Neural cell (in vitro differentiated cells): ENCODE measurements around the gene ESPNL. TPM values are rescaled to one million over a fixed set of nuclear protein-coding genes. Genes with fewer than 3 reads are reported as not detected.

ENCODE experiments used
- H2AFZ ChIP-seq: fragments of 200-600, 300-800 bp; sonication (generic), shearing (Covaris generic); 2 replicates; pipeline ENCODE4 v1.6.0; 2014; ENCODE audit warnings: low read depth, mild to moderate bottlenecking, antibody characterized with exemption, low read length, moderate library complexity
- H3F3A ChIP-seq: fragments of 200-600 bp; shearing (Covaris generic); 2 replicates; pipeline ENCODE4 v1.6.1; 2016; ENCODE audit warnings: mild to moderate bottlenecking, moderate library complexity, mixed read lengths, antibody characterized with exemption, low read length; ENCODE audit not compliant: insufficient read depth, poor library complexity, severe bottlenecking
- H3K27ac ChIP-seq: fragments of 200-600, 300-800 bp; sonication (generic), shearing (Covaris generic); 2 replicates; pipeline ENCODE4 v1.5.1; 2014; ENCODE audit warnings: mild to moderate bottlenecking, low read length, moderate library complexity
- H3K27me3 ChIP-seq: fragments of 300-800, 200-600 bp; sonication (generic), shearing (Covaris generic); 2 replicates; pipeline ENCODE4 v1.6.0; 2014; ENCODE audit warnings: mild to moderate bottlenecking, low read depth, low read length, moderate library complexity; ENCODE audit not compliant: insufficient read depth
- H3K36me3 ChIP-seq: fragments of 300-800, 200-600 bp; sonication (generic), shearing (Covaris generic); 2 replicates; pipeline ENCODE4 v1.5.1; 2014; ENCODE audit warnings: mild to moderate bottlenecking, antibody characterized with exemption, low read length, moderate library complexity; ENCODE audit not compliant: insufficient read depth
- H3K4me2 ChIP-seq: fragments of 300-800, 200-600 bp; sonication (generic), shearing (Covaris generic); 2 replicates; pipeline ENCODE4 v1.6.0; 2014; ENCODE audit warnings: mild to moderate bottlenecking, low read length
- H3K4me3 ChIP-seq: fragments of 300-800, 200-600 bp; sonication (generic), shearing (Covaris generic); 2 replicates; pipeline ENCODE4 v1.5.1; 2014; ENCODE audit warnings: mild to moderate bottlenecking, low read length, moderate library complexity
- H3K79me2 ChIP-seq: fragments of 200-600 bp; shearing (Covaris generic); replicated peaks from 2 replicates; pipeline ENCODE4 v1.6.0; 2014; ENCODE audit warnings: mild to moderate bottlenecking, low read length, moderate library complexity; ENCODE audit not compliant: insufficient read depth
- H3K9ac ChIP-seq: fragments of 300-800, 200-600 bp; sonication (generic), shearing (Covaris generic); 2 replicates; pipeline ENCODE4 v1.6.1; 2016; ENCODE audit warnings: mild to moderate bottlenecking, low read length, mixed read lengths
- H3K9me2 ChIP-seq: fragments of 200-600 bp; shearing (Covaris generic); 2 replicates; pipeline ENCODE4 v1.6.1; 2016; ENCODE audit warnings: mild to moderate bottlenecking, low read length, mixed read lengths; ENCODE audit not compliant: insufficient read depth
- H3K9me3 ChIP-seq: fragments of 200-600, 300-800 bp; sonication (generic), shearing (Covaris generic); 2 replicates; pipeline ENCODE4 v1.6.1; 2016; ENCODE audit warnings: mild to moderate bottlenecking, mixed run types, low read length, moderate library complexity, mixed read lengths
- H4K20me1 ChIP-seq: fragments of 200-600 bp; shearing (Covaris generic); 2 replicates; pipeline ENCODE4 v1.6.1; 2016; ENCODE audit warnings: mild to moderate bottlenecking, mixed run types; ENCODE audit not compliant: insufficient read depth
- EP300 ChIP-seq: fragments of 450-650 bp; conservative IDR thresholded peaks from 2 replicates; pipeline ENCODE4 v1.6.1; 2014; ENCODE audit warnings: antibody characterized with exemption, mild to moderate bottlenecking, moderate library complexity; ENCODE audit not compliant: poor library complexity, severe bottlenecking
- EZH2 ChIP-seq: fragments of 200-600, 300-800 bp; shearing (Covaris generic), sonication (generic); IDR thresholded peaks from 2 replicates; pipeline ENCODE4 v1.6.1; 2014; ENCODE audit warnings: antibody characterized with exemption, low read length, borderline replicate concordance, mild to moderate bottlenecking; ENCODE audit not compliant: insufficient read depth, poor library complexity, severe bottlenecking
- MXI1 ChIP-seq: fragments of 450-650 bp; conservative IDR thresholded peaks from 2 replicates; pipeline ENCODE4 v1.6.1; 2014; ENCODE audit warnings: antibody characterized with exemption, mild to moderate bottlenecking; ENCODE audit not compliant: poor library complexity, severe bottlenecking
- POLR2AphosphoS5 ChIP-seq: IDR thresholded peaks from 2 replicates; pipeline ENCODE4 v1.6.1; 2012
- RAD21 ChIP-seq: fragments of 450-650 bp; conservative IDR thresholded peaks from 2 replicates; pipeline ENCODE4 v1.6.1; 2014; ENCODE audit warnings: antibody characterized with exemption, mild to moderate bottlenecking, moderate library complexity
- SMC3 ChIP-seq: fragments of 450-650 bp; conservative IDR thresholded peaks from 2 replicates; pipeline ENCODE4 v1.6.1; 2014; ENCODE audit warnings: antibody characterized with exemption, mild to moderate bottlenecking, moderate library complexity; ENCODE audit not compliant: poor library complexity
- TAF1 ChIP-seq: IDR thresholded peaks from 2 replicates; pipeline ENCODE4 v1.6.1; 2012; ENCODE audit warnings: low read depth
- polyA plus RNA-seq: library from polyadenylated mRNA; depleted of rRNA; stranded (reverse); fragments of >200 nt; gene quantifications from 2 replicates; pipeline ENCODE4 v1.2.3, GENCODE V29; 2014
- TF ChIP-seq, protein P1 (sequence below): IDR thresholded peaks from 2 replicates; pipeline ENCODE4 v1.6.1; 2012; ENCODE audit warnings: borderline replicate concordance
- TF ChIP-seq, protein P2 (sequence below): fragments of 450-650 bp; IDR thresholded peaks from 2 replicates; pipeline ENCODE4 v1.5.1; 2014; ENCODE audit warnings: antibody characterized with exemption, mild to moderate bottlenecking, moderate library complexity; ENCODE audit not compliant: poor library complexity, severe bottlenecking

ESPNL gene
- polyA plus RNA-seq, 1 donor from 2014 or later = 0.69 TPM

DNA sequence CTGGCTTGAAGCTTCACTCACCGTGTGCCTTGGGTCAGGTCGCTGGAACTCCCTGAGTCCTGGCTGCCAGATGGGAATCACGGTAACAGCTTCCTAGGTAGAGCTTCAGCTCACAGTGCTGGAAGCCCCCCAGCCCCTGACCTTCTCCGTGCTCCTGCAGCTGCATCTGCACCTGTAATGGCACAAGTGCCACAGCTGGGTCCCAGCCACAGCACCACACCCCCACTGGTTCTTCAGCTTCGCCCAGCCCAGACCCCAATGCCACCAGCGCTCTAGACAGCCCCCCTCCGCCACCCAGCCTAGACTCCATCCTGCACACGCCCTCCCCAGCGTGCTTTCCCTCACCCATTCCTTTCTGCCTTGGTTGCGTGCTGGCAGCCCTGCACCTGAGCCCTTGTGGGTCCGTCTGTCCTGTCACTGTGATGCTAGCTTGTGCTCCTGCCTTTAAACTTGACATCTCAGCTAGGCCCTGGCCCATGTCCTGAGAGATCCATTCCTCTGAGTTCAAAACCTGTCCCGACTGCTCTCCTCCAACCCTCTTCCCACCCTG lies 7.6 kb upstream of the ESPNL start:
- no peak for TF ChIP-seq EZH2
- TF ChIP-seq TAF1 = no peak
- no peak for TF ChIP-seq RAD21
- TF ChIP-seq EP300 = no peak
- no peak for TF ChIP-seq SMC3
- TF ChIP-seq, protein P1, sequence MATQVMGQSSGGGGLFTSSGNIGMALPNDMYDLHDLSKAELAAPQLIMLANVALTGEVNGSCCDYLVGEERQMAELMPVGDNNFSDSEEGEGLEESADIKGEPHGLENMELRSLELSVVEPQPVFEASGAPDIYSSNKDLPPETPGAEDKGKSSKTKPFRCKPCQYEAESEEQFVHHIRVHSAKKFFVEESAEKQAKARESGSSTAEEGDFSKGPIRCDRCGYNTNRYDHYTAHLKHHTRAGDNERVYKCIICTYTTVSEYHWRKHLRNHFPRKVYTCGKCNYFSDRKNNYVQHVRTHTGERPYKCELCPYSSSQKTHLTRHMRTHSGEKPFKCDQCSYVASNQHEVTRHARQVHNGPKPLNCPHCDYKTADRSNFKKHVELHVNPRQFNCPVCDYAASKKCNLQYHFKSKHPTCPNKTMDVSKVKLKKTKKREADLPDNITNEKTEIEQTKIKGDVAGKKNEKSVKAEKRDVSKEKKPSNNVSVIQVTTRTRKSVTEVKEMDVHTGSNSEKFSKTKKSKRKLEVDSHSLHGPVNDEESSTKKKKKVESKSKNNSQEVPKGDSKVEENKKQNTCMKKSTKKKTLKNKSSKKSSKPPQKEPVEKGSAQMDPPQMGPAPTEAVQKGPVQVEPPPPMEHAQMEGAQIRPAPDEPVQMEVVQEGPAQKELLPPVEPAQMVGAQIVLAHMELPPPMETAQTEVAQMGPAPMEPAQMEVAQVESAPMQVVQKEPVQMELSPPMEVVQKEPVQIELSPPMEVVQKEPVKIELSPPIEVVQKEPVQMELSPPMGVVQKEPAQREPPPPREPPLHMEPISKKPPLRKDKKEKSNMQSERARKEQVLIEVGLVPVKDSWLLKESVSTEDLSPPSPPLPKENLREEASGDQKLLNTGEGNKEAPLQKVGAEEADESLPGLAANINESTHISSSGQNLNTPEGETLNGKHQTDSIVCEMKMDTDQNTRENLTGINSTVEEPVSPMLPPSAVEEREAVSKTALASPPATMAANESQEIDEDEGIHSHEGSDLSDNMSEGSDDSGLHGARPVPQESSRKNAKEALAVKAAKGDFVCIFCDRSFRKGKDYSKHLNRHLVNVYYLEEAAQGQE = no peak
- TF ChIP-seq MXI1 = no peak
- no peak for TF ChIP-seq POLR2AphosphoS5
- TF ChIP-seq, protein P2, sequence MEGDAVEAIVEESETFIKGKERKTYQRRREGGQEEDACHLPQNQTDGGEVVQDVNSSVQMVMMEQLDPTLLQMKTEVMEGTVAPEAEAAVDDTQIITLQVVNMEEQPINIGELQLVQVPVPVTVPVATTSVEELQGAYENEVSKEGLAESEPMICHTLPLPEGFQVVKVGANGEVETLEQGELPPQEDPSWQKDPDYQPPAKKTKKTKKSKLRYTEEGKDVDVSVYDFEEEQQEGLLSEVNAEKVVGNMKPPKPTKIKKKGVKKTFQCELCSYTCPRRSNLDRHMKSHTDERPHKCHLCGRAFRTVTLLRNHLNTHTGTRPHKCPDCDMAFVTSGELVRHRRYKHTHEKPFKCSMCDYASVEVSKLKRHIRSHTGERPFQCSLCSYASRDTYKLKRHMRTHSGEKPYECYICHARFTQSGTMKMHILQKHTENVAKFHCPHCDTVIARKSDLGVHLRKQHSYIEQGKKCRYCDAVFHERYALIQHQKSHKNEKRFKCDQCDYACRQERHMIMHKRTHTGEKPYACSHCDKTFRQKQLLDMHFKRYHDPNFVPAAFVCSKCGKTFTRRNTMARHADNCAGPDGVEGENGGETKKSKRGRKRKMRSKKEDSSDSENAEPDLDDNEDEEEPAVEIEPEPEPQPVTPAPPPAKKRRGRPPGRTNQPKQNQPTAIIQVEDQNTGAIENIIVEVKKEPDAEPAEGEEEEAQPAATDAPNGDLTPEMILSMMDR = no peak
- Histone ChIP-seq H3K9me3 (no peaks in the 10 kb centered on the region), H3K27ac (no peak overlapping the region), H2AFZ (no peak overlapping the region), H3K9me2 (no peaks in the 10 kb centered on the region), H3F3A (no peaks in the 10 kb centered on the region), H3K79me2 (no peaks in the 10 kb centered on the region), H3K27me3 (no peaks in the 10 kb centered on the region), H3K4me2 (no peak overlapping the region), H3K9ac (no peak overlapping the region), H3K4me3 (no peak overlapping the region), H4K20me1 (no peaks in the 10 kb centered on the region), H3K36me3 (no peaks in the 10 kb centered on the region)

DNA sequence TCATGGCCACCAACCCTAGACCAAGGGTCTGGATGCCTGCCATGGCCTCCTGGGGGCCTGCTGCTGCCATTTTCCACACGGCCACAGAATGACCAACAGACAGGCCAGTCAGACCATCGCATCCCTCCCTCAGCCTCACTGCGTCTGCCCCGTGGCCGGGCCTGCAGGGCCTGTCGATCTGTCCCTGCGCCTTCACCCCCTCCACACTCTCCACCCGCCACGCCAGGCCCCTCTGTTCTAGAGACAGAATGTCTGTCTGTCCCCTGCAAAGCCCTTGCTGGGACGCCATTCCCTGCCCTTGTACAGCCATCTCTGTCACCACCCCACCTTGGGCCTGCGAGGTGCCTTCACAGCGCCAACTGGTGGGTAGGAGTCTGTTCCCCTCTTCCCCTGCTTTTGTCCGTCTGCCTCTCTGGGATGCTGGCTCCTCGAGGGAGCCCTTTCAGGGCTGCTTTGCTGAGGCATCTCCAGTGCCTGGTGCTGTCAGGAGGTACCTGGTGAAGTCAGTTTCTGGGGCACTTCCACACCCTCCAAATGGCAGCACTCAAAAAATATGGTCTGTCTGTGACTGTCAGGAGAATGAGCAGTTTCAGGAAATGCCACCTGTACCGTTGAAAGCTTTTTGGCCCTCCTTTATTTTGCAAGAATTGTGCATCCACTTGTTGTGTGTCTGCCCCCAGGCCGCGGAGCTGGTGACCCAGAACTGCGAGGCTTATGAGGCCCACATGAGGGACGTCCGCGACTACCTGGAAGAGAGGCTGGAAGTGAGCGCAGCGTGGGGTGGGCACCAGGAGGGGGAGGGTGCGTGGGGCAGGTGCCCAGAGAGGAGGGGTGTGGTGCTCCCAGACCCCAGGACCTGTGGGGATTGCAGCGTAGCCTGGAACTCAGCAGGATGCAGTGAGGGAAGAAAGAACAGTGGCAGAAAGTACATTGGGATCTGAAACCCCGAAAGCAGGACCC lies 6.7 kb upstream of the ESPNL start:
- Histone ChIP-seq H3F3A (no peaks in the 10 kb centered on the region), H3K27me3 (no peaks in the 10 kb centered on the region), H3K9ac (no peak overlapping the region), H3K27ac (no peak overlapping the region), H3K36me3 (no peaks in the 10 kb centered on the region), H3K9me2 (no peaks in the 10 kb centered on the region), H3K4me2 (no peak overlapping the region), H2AFZ (no peak overlapping the region), H4K20me1 (no peaks in the 10 kb centered on the region), H3K4me3 (no peak overlapping the region), H3K79me2 (no peaks in the 10 kb centered on the region), H3K9me3 (no peaks in the 10 kb centered on the region)
- TF ChIP-seq SMC3 = no peak
- no peak for TF ChIP-seq EP300
- no peak for TF ChIP-seq POLR2AphosphoS5
- TF ChIP-seq, protein P1 = no peak
- no peak for TF ChIP-seq MXI1
- TF ChIP-seq EZH2 = no peak
- no peak for TF ChIP-seq TAF1
- TF ChIP-seq, protein P2 = no peak
- TF ChIP-seq RAD21 = no peak
